Activated CD4-positive, alpha-beta memory T cell treated with anti-CD3 and anti-CD28 coated beads, Interleukin-2, amount 10 ng/mL, durations not matched to agents 7 days and 5 days (primary cell): ENCODE measurements around the gene CCDC150. TPM values are rescaled to one million over a fixed set of nuclear protein-coding genes. Genes with fewer than 3 reads are reported as not detected.
"Not testable (repeated sequence)": the region's sequence is repeated elsewhere in the genome, so short reads cannot be mapped to it uniquely, and the experiment has no call there.

Experiments
- CTCF ChIA-PET: fragments of 350-600 bp; sonication (Branson Sonifier 250); formaldehyde crosslinking; loops from one replicate; lab custom pipeline; 2021; ENCODE audit warnings: antibody characterized with exemption, inconsistent platforms; lab: Charles Lee
- POLR2A ChIA-PET: fragments of 350-600 bp; sonication (Branson Sonifier 250); formaldehyde crosslinking; loops from one replicate; lab custom pipeline; 2021; ENCODE audit warnings: antibody characterized with exemption; lab: Charles Lee
- DNase-seq: peaks from one replicate; pipeline ENCODE4 v3.0.0-alpha.2; 2020
- H3K27ac Mint-ChIP-seq: one replicate; pipeline ENCODE4 v1.8.0; 2021; ENCODE audit warnings: mild to moderate bottlenecking, mixed read lengths
- H3K27me3 Mint-ChIP-seq: one replicate; pipeline ENCODE4 v1.8.0; 2021; ENCODE audit warnings: mixed read lengths
- H3K36me3 Mint-ChIP-seq: one replicate; pipeline ENCODE4 v1.8.0; 2021; ENCODE audit warnings: low read depth, mixed read lengths
- H3K4me1 Mint-ChIP-seq: one replicate; pipeline ENCODE4 v1.8.0; 2021; ENCODE audit warnings: mixed read lengths
- H3K4me3 Mint-ChIP-seq: one replicate; pipeline ENCODE4 v1.8.0; 2021; ENCODE audit warnings: mild to moderate bottlenecking, mixed read lengths
- H3K9me3 Mint-ChIP-seq: one replicate; pipeline ENCODE4 v1.8.0; 2021; ENCODE audit warnings: mixed read lengths
- total RNA-seq, 2 experiments: library from RNA; stranded (reverse); gene quantifications; one replicate each; pipeline ENCODE4 v1.2.3, GENCODE V29; 2021

The CCDC150 gene
- total RNA-seq, 2 experiments from 2014 or later, result 11.8 to 12.1 TPM

DNA sequence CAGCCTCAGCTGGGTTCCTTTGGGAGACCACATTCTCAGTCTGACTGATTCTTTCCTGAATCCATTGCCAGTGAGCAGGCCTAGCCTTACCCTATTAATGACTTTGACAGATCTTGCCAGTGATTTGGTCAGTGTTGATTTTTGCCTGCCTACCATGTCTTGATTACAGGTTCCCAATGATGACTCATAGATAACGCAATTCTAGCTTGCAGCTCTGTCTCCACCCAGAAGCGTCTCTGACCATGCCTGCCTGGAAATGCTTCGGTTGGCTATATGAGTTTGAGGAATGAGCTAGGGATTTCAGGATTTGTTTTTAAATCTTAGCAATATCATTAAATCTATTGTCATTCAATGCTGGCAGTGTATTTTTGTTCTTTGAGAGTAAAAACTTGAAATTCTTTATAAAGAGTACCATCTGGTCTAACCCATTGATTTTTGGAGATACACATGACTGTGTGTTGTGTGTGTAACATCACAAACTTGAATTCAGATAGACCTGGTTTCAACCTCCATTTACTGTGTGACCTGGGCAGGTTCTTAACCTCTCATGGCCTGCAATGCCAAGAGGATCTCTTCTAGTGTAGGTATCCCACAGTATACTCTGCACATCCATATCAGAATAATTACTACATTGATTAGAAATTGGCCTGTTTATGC is 57.0 kb downstream of the CCDC150 start:
- H3K4me3 Mint-ChIP-seq, result no peak overlapping the region
- peaks cover 2% of the 10 kb centered on the region for H3K9me3 Mint-ChIP-seq
- H3K27me3 Mint-ChIP-seq, result no peaks in the 10 kb centered on the region
- ChIA-PET CTCF (no interaction called here), POLR2A (no interaction called here)
- no peak overlapping the region for H3K27ac Mint-ChIP-seq
- no peaks in the 10 kb centered on the region for H3K4me1 Mint-ChIP-seq
- DNase-seq, result no peak
- peaks cover 5% of the 10 kb centered on the region for H3K36me3 Mint-ChIP-seq

DNA sequence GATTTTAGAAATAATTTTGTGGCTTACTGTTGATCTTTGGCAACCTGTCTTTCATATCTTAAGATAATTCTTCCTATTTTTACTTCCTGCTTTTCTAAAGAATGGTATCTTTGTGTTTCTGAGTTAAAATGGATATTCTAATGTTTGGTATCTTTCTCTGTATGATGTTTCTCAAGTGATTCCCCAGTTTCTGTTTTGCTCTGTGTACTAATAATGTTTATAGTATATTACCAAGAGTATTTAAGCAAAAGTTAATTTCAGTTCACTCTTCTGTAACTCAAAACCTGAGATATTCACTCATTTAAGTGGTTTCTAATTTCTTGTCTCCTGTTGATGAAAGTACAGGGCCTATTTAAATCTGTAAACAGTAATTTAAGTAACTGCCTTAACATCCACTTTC is 58.3 kb downstream of the CCDC150 start:
- H3K4me1 Mint-ChIP-seq, result no peaks in the 10 kb centered on the region
- no peak for DNase-seq
- H3K4me3 Mint-ChIP-seq, result no peak overlapping the region
- no peaks in the 10 kb centered on the region for H3K9me3 Mint-ChIP-seq
- POLR2A ChIA-PET, result no interaction called here
- no peak overlapping the region for H3K27ac Mint-ChIP-seq
- CTCF ChIA-PET, result interaction anchor here (0.8 kb wide), 1 partner anchor 53 kb away, joined by 3 read pairs; no protein-coding TSS in a partner anchor
- H3K36me3 Mint-ChIP-seq, result peaks cover 8% of the 10 kb centered on the region
- H3K27me3 Mint-ChIP-seq, result no peaks in the 10 kb centered on the region

DNA sequence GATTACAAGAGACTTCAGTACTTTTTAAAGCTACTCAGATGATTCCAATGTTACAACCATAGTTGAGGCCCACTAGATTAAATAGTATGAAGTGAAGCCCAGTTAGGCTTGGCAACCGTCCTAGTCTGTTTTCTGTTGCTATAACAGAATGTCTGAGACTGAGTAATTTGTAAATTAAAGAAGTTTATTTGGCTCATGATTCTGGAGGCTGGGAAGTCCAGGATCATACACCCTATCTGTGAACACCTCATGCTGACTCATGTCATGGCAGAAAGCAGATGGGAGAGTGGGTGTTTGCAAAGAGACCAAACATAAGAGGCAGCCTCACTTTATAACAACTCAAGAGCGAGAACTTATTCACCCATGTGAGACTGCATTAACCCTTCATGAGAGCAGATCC is 63.1 kb downstream of the CCDC150 start:
- ChIA-PET POLR2A (no interaction called here), CTCF (no interaction called here)
- Mint-ChIP-seq H3K27me3 (no peaks in the 10 kb centered on the region), H3K36me3 (peaks cover 26% of the 10 kb centered on the region), H3K4me3 (no peak overlapping the region), H3K27ac (no peak overlapping the region), H3K9me3 (no peaks in the 10 kb centered on the region), H3K4me1 (no peaks in the 10 kb centered on the region)
- no peak for DNase-seq

GRCh38 chr2:196703695-196704094 is 64.2 kb downstream of the CCDC150 start:
- POLR2A ChIA-PET, result no interaction called here
- Mint-ChIP-seq H3K9me3 (no peaks in the 10 kb centered on the region), H3K27ac (no peak overlapping the region), H3K27me3 (no peaks in the 10 kb centered on the region), H3K4me3 (no peak overlapping the region), H3K4me1 (no peaks in the 10 kb centered on the region), H3K36me3 (peaks cover 28% of the 10 kb centered on the region)
- DNase-seq, result no peak
- CTCF ChIA-PET, result no interaction called here

DNA sequence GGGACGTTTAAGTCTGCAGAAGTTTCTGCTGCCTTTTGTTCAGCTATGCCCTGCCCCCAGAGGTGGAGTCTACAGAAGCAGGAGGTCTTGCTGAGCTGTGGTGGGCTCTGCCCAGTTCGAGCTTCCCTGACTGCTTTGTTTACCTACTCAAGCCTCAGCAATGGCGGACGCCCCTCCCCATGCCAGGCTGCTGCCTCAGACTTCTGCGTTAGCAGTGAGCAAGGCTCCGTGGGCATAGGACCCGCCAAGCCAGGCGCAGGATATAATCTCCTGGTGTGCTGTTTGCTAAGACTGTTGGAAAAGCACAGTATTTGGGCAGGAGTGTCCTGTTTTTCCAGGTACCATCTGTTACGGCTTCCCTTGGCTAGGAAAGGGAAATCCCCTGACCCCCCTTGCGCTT is 70.5 kb downstream of the CCDC150 start:
- H3K27me3 Mint-ChIP-seq, POLR2A ChIA-PET: not testable (repeated sequence)

GRCh38 chr2:196711625-196712024 is 72.1 kb downstream of the CCDC150 start:
- no peaks in the 10 kb centered on the region for H3K27me3 Mint-ChIP-seq
- no peak overlapping the region for H3K4me3 Mint-ChIP-seq
- no peak overlapping the region for H3K27ac Mint-ChIP-seq
- no peak for DNase-seq
- ChIA-PET POLR2A (no interaction called here), CTCF (no interaction called here)
- peaks cover 30% of the 10 kb centered on the region for H3K36me3 Mint-ChIP-seq
- H3K4me1 Mint-ChIP-seq, result no peaks in the 10 kb centered on the region
- H3K9me3 Mint-ChIP-seq, result peaks cover 7% of the 10 kb centered on the region

More for the DNA sequence above, 70.5 kb downstream of the CCDC150 start:
- H3K27ac Mint-ChIP-seq, CTCF ChIA-PET, H3K4me1 Mint-ChIP-seq, H3K9me3 Mint-ChIP-seq, DNase-seq, H3K4me3 Mint-ChIP-seq: not testable (repeated sequence)
- peaks cover 37% of the 10 kb centered on the region for H3K36me3 Mint-ChIP-seq

DNA sequence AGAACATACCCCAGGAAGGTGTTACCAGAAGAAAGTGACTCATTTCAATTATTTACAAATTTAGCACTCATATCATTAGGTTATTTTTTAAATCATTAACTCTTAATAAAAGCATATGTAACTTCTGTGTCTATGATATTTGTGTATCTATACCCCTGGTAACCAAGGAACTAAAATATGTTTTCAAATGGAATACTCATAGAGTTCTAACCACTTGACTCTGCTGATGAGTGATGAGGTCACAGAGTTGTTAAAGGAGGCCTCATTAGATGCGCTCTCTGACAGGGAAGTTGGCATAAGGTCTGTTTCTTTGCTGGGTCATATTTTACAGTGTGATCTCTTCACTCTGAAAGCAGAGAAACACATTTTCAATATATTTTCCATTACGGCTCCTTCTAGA is 73.4 kb downstream of the CCDC150 start:
- ChIA-PET POLR2A (no interaction called here), CTCF (no interaction called here)
- Mint-ChIP-seq H3K4me1 (no peaks in the 10 kb centered on the region), H3K4me3 (no peak overlapping the region), H3K9me3 (peaks cover 7% of the 10 kb centered on the region), H3K27me3 (no peaks in the 10 kb centered on the region), H3K36me3 (peaks cover 23% of the 10 kb centered on the region), H3K27ac (no peak overlapping the region)
- no peak for DNase-seq

- POLR2A ChIA-PET, result no interaction called here
- Mint-ChIP-seq H3K27ac (no peak overlapping the region), H3K4me3 (no peak overlapping the region), H3K9me3 (no peaks in the 10 kb centered on the region), H3K27me3 (no peaks in the 10 kb centered on the region), H3K36me3 (peaks cover 22% of the 10 kb centered on the region), H3K4me1 (peaks cover 9% of the 10 kb centered on the region)
- DNase-seq, result no peak
- CTCF ChIA-PET, result interaction anchor here (1.2 kb wide), 1 partner anchor 265 kb away, joined by 3 read pairs; no protein-coding TSS in a partner anchor
Measured at GRCh38 chr2:196718419-196719109, 79.0 kb downstream of the CCDC150 start.

GRCh38 chr2:196719110-196719872 is 79.8 kb downstream of the CCDC150 start:
- ChIA-PET POLR2A (no interaction called here), CTCF (interaction anchor here (0.6 to 1.2 kb wide), 2 partner anchors 265 to 575 kb away, joined by 3 read pairs; no protein-coding TSS in a partner anchor)
- Mint-ChIP-seq H3K9me3 (no peaks in the 10 kb centered on the region), H3K27ac (no peak overlapping the region), H3K4me1 (peaks cover 11% of the 10 kb centered on the region), H3K4me3 (no peak overlapping the region), H3K36me3 (peaks cover 28% of the 10 kb centered on the region), H3K27me3 (no peaks in the 10 kb centered on the region)
- DNase-seq, result no peak

DNA sequence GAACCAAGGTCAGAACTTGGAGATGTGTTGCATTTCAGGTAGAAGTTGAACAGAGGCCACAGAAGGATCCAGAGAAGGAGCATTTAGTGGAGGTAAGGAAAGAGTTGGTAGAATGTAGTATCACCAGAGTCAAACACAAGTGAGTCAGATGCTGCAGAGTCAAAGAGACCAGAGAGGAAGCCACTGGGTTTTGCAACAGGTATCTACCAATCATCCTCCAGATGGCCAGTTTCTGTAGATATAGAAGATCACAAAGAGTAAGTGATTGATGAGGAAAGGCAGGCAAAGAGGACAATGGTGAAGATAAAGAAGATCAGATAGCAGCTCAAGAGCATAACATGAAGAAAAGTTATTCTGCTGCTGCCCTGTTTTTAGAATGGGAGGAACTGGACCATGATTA is 84.1 kb downstream of the CCDC150 start:
- ChIA-PET POLR2A (no interaction called here), CTCF (interaction anchor here (1.3 kb wide), 1 partner anchor 10 kb away, joined by 4 read pairs; no protein-coding TSS in a partner anchor)
- no peak for DNase-seq
- Mint-ChIP-seq H3K27me3 (no peaks in the 10 kb centered on the region), H3K9me3 (no peaks in the 10 kb centered on the region), H3K4me1 (peaks cover 31% of the 10 kb centered on the region), H3K27ac (no peak overlapping the region), H3K36me3 (peaks cover 39% of the 10 kb centered on the region), H3K4me3 (no peak overlapping the region)

DNA sequence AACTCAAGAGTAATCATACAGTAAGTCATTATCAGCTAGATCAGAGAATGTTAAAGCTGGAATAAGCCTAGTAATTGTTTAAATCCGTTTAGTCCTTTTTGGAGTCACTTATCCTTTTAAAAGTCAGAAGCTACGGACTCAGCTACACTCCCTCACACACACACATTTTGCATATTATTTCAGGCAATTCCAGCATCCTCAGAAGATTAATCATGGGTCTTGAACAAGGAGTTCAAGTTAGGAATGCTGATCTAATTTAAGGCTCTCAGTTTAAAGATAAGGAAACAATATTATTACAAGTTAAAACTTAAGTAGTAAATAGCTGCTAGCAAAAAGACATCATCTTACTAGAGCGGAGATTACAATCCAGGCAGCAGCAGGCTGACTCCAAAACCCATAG is 85.7 kb downstream of the CCDC150 start:
- H3K4me1 Mint-ChIP-seq, result peaks cover 31% of the 10 kb centered on the region
- ChIA-PET CTCF (interaction anchor here (1.2 kb wide), 1 partner anchor 26 kb away, joined by 6 read pairs; no protein-coding TSS in a partner anchor), POLR2A (interaction anchor here (1.6 kb wide), 1 partner anchor 10 kb away, joined by 4 read pairs; no protein-coding TSS in a partner anchor)
- no peaks in the 10 kb centered on the region for H3K27me3 Mint-ChIP-seq
- DNase-seq, result no peak
- H3K9me3 Mint-ChIP-seq, result no peaks in the 10 kb centered on the region
- H3K36me3 Mint-ChIP-seq, result peaks cover 48% of the 10 kb centered on the region
- no peak overlapping the region for H3K4me3 Mint-ChIP-seq
- H3K27ac Mint-ChIP-seq, result no peak overlapping the region

GRCh38 chr2:196725882-196726281 is 86.4 kb downstream of the CCDC150 start:
- peak; percentile 21 for DNase-seq
- no peak overlapping the region for H3K4me3 Mint-ChIP-seq

More at GRCh38 chr2:196725882-196726281, 86.4 kb downstream of the CCDC150 start:
- ChIA-PET CTCF (interaction anchor here (1.2 kb wide), 1 partner anchor 25 kb away, joined by 6 read pairs; no protein-coding TSS in a partner anchor), POLR2A (interaction anchor here (1.6 kb wide), 1 partner anchor 10 kb away, joined by 4 read pairs; no protein-coding TSS in a partner anchor)
- Mint-ChIP-seq H3K4me1 (peaks cover 29% of the 10 kb centered on the region), H3K27ac (peak overlapping the region; percentile 2), H3K27me3 (no peaks in the 10 kb centered on the region), H3K9me3 (no peaks in the 10 kb centered on the region), H3K36me3 (peaks cover 51% of the 10 kb centered on the region)
